K562 (cell line): Measurements from ENCODE around the gene CETN2. TPM values are rescaled to one million over a fixed set of nuclear protein-coding genes. Genes with fewer than 3 reads are reported as not detected.

Experiments used
- ATAC-seq: fragments of 200-7000 bp; cut with Tn5 transposase; 3 replicates; pipeline ENCODE4 v1.9.1; 2020; ENCODE audit warnings: moderate library complexity
- BruUV-seq: library from RNA; stranded (reverse); fragments of 400-500 nt; replicated peaks from 2 replicates; lab custom pipeline; 2021; lab: Mats Ljungman, UMichigan
- CTCF ChIA-PET: fragments of 300-600 bp; formaldehyde crosslinking; extraction: SDS; loops from one replicate; lab custom pipeline; 2021; ENCODE audit warnings: low intra/inter-chr PET ratio; lab: Yijun Ruan, JAX
- POLR2A ChIA-PET: fragments of 300-600, 350-650 bp; sonication (Branson Sonifier 250); formaldehyde crosslinking; extraction: SDS; loops from one replicate; lab custom pipeline; 2021; ENCODE audit warnings: antibody characterized with exemption, inconsistent platforms; lab: Yijun Ruan, JAX
- DNase-seq, 4 experiments: peaks; one replicate each; pipeline versions ENCODE4 v3.0.0 to v3.0.0-alpha.2; 2011 to 2018; ENCODE audit warnings: low spot score in 3 of 4, mixed read lengths in 3 of 4; ENCODE audit errors: extremely low read depth in 1 of 4
- FAIRE-seq: peaks from 2 replicates; lab custom pipeline; 2011; peaks lifted over from hg19 to GRCh38; lab: Jason Lieb, UNC
- H2AFZ ChIP-seq: 2 replicates; pipeline ENCODE4 v1.6.0; 2011; ENCODE audit warnings: low read depth, low read length, control low read depth, inconsistent platforms
- H3K27ac ChIP-seq: fragments of 200-600 bp; 3 replicates; pipeline ENCODE4 v1.8.0; 2011; ENCODE audit warnings: low read depth, mild to moderate bottlenecking, control low read depth, inconsistent platforms, low read length, moderate library complexity, mixed read lengths; ENCODE audit errors: extremely low read depth
- H3K27me3 ChIP-seq, 2 experiments: fragments of 300-600 bp in 1 of 2; 2 replicates in 1 of 2; 3 replicates in 1 of 2; pipeline versions ENCODE4 v1.6.0 to v1.8.0; 2011; ENCODE audit warnings: inconsistent platforms in 2 of 2, low read length in 2 of 2, mild to moderate bottlenecking in 1 of 2, mixed read lengths in 1 of 2, moderate library complexity in 1 of 2; ENCODE audit not compliant: control insufficient read depth in 2 of 2, insufficient read depth in 2 of 2
- H3K36me3 ChIP-seq: fragments of 300-600 bp; 3 replicates; pipeline ENCODE4 v1.8.0; 2011; ENCODE audit warnings: mild to moderate bottlenecking, low read length, inconsistent platforms; ENCODE audit not compliant: control insufficient read depth, insufficient read depth
- H3K4me1 ChIP-seq, 2 experiments: fragments of 200-600 bp in 1 of 2; replicated peaks in 1 of 2; 2 replicates in 1 of 2; 3 replicates in 1 of 2; pipeline versions ENCODE4 v1.5.1 to v1.8.0; 2011; ENCODE audit warnings: inconsistent platforms in 2 of 2, low read length in 2 of 2, mild to moderate bottlenecking in 1 of 2, mixed read lengths in 1 of 2, moderate library complexity in 1 of 2; ENCODE audit not compliant: control insufficient read depth in 2 of 2, insufficient read depth in 2 of 2
- H3K4me2 ChIP-seq: 2 replicates; pipeline ENCODE4 v1.6.1; 2011; ENCODE audit warnings: low read length, control low read depth, inconsistent platforms, mixed read lengths; ENCODE audit not compliant: insufficient read depth
- H3K4me3 ChIP-seq: fragments of 200-600 bp; sonication (generic), shearing (Covaris generic); 2 replicates; pipeline ENCODE4 v1.5.1; 2016; ENCODE audit warnings: control low read depth, inconsistent platforms
- H3K79me2 ChIP-seq: fragments of 200-600 bp; 3 replicates; pipeline ENCODE4 v1.8.0; 2011; ENCODE audit warnings: low read length, inconsistent platforms; ENCODE audit not compliant: control insufficient read depth, insufficient read depth
- H3K9ac ChIP-seq, 2 experiments: 2 replicates each; pipeline versions ENCODE4 v1.6.0 to v1.6.1; 2011; ENCODE audit warnings: low read depth in 2 of 2, low read length in 2 of 2, control low read depth in 1 of 2, inconsistent platforms in 1 of 2, mild to moderate bottlenecking in 1 of 2, mixed read lengths in 1 of 2; ENCODE audit not compliant: insufficient read depth in 1 of 2
- H3K9me1 ChIP-seq: one replicate; pipeline ENCODE4 v1.6.0; 2011; ENCODE audit warnings: inconsistent platforms, mild to moderate bottlenecking, low read length, moderate library complexity; ENCODE audit not compliant: control insufficient read depth, insufficient read depth
- H3K9me3 ChIP-seq: replicated peaks from 2 replicates; pipeline ENCODE4 v1.5.1; 2011; ENCODE audit warnings: low read depth, low read length, inconsistent platforms; ENCODE audit not compliant: control insufficient read depth, insufficient read depth
- H4K20me1 ChIP-seq: replicated peaks from 2 replicates; pipeline ENCODE4 v1.6.1; 2011; ENCODE audit warnings: low read length, inconsistent platforms, mixed read lengths; ENCODE audit not compliant: control insufficient read depth, insufficient read depth
- CTCF ChIP-seq, 3 experiments: IDR thresholded peaks in 2 of 3; conservative IDR thresholded peaks in 1 of 3; 2 replicates each; pipeline ENCODE4 v1.5.1; 2011 to 2012; ENCODE audit warnings: low read length in 3 of 3, mild to moderate bottlenecking in 3 of 3, control low read depth in 2 of 3, improper control_type of control experiment in 1 of 3, inconsistent platforms in 1 of 3, low read depth in 1 of 3, mixed read lengths in 1 of 3, moderate library complexity in 1 of 3; ENCODE audit not compliant: insufficient read depth in 2 of 3
- NFXL1 ChIP-seq: fragments of 450-650 bp; formaldehyde crosslinking; IDR thresholded peaks from 2 replicates; pipeline ENCODE4 v1.4.0; 2021; ENCODE audit warnings: mild to moderate bottlenecking
- PTBP1 ChIP-seq: fragments of 200-400 bp; formaldehyde crosslinking; IDR thresholded peaks from 2 replicates; pipeline ENCODE4 v1.6.1; 2017; ENCODE audit warnings: low read depth, low read length
- RFX1 ChIP-seq: fragments of 450-650 bp; IDR thresholded peaks from 2 replicates; pipeline ENCODE4 v1.6.1; 2016; ENCODE audit warnings: mild to moderate bottlenecking, moderate library complexity
- SMARCB1 ChIP-seq: IDR thresholded peaks from 2 replicates; pipeline ENCODE4 v1.6.1; 2011; ENCODE audit warnings: improper control_type of control experiment, low read depth; ENCODE audit not compliant: insufficient read length
- ZNF253 ChIP-seq: fragments of 250-450 bp; sonication (Bioruptor Pico); conservative IDR thresholded peaks from 2 replicates; pipeline ENCODE4 v1.6.1; 2021; ENCODE audit warnings: mild to moderate bottlenecking
- WGBS: fragments of 100-300 bp; shearing (Covaris generic); methylation state at CpG from one replicate; pipeline ENCODE4 v1.1.6; 2016; ENCODE audit warnings: low coverage, mixed read lengths; ENCODE audit not compliant: insufficient coverage; ENCODE audit errors: missing lambda C conversion rate; 5-methylcytosine and 5-hydroxymethylcytosine counted together
- in situ Hi-C: fragments of 300-500 bp; cut with MboI; formaldehyde crosslinking; loops from 4 replicates; pipeline ENCODE4 v1.15.0; 2018; ENCODE audit warnings: inconsistent platforms, mixed read lengths
- intact Hi-C: fragments of 100-400 bp; cut with micrococcal nuclease; formaldehyde crosslinking; loops from 2 replicates; pipeline ENCODE4 v1.14.2; 2022
- polyA plus RNA-seq, 8 experiments: library from polyadenylated mRNA; depleted of rRNA in 4 of 8; stranded (reverse) in 5 of 8; unstranded in 3 of 8; fragments of >200 nt; fragmentation: Nextera tagmentation in 2 of 8; fragmentation: Illumina TruSeq in 1 of 8; extraction: Ambion mirVana in 2 of 8; extraction: Trizol in 1 of 8; gene quantifications; 2 replicates each; pipeline versions ENCODE4 v1.2.1 to v1.2.3, GENCODE V29; 2011 to 2014; ENCODE audit warnings: inconsistent platforms in 1 of 8, missing spikeins in 1 of 8
- total RNA-seq, 7 experiments: library from RNA; depleted of rRNA in 6 of 7; stranded (reverse); fragments of >200 nt in 6 of 7; fragmentation: Illumina TruSeq in 2 of 7; extraction: Trizol in 2 of 7; gene quantifications; 2 replicates each; pipeline versions ENCODE4 v1.2.1 to v1.2.3, GENCODE V29; 2011 to 2021; ENCODE audit warnings: low replicate concordance in 1 of 7
- TF ChIP-seq, protein P1 (sequence below): fragments of 200-400 bp; formaldehyde crosslinking; IDR thresholded peaks from 2 replicates; pipeline ENCODE4 v1.6.1; 2017; ENCODE audit warnings: mild to moderate bottlenecking, low read depth, low read length, moderate library complexity

Gene CETN2
- total and polyA plus RNA-seq, 9 of the 15 experiments (the other 6 are each of a cell fraction or from before 2014, with no cell fraction given), result 16.7 to 37.1 (median 27.6) TPM

DNA sequence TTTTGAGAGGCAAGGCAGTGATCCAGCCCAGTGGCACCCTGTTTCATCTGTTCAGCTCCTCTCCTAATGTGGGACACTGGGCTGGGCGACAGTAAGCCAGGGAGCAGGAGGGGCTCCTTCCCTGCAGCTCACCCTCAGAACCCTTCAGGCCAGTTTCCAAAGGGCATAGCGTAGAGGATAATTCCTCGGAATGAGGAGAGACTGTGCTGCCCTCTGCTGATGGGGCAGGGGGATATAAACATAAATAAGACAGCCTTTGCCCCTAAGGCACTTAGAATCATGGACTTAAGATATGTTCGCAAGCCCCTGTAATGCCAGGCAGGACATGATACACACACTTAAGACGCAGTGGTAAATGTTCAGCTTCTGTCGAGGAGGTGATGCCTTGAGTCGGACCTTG is 39.4 kb upstream of the CETN2 start (continued):
- TF ChIP-seq, protein P1, sequence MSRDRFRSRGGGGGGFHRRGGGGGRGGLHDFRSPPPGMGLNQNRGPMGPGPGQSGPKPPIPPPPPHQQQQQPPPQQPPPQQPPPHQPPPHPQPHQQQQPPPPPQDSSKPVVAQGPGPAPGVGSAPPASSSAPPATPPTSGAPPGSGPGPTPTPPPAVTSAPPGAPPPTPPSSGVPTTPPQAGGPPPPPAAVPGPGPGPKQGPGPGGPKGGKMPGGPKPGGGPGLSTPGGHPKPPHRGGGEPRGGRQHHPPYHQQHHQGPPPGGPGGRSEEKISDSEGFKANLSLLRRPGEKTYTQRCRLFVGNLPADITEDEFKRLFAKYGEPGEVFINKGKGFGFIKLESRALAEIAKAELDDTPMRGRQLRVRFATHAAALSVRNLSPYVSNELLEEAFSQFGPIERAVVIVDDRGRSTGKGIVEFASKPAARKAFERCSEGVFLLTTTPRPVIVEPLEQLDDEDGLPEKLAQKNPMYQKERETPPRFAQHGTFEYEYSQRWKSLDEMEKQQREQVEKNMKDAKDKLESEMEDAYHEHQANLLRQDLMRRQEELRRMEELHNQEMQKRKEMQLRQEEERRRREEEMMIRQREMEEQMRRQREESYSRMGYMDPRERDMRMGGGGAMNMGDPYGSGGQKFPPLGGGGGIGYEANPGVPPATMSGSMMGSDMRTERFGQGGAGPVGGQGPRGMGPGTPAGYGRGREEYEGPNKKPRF, result no peak
- TF ChIP-seq PTBP1 (no peak), SMARCB1 (no peak), CTCF (IDR thresholded peaks at IDR 0.05 in 2 of 3, conservative IDR thresholded peaks at IDR 0.05 in 1 of 3; ENCODE audit: insufficient read depth in 2 of 3, low read depth in 1 of 3, low read length in 3 of 3) (peak in 2 of 3 experiments; percentile 35 to 43; a peak in 3 of 6 replicates), NFXL1 (CRISPR knock-in tag) (no peak)
- TF ChIP-seq, all 486 proteins: peak for 2

GRCh38 chrX:152866386-152866785 is 35.8 kb upstream of the CETN2 start:
- Histone ChIP-seq H4K20me1 (no peaks in the 10 kb centered on the region), H3K4me3 (no peak overlapping the region), H3K9me1 (no peaks in the 10 kb centered on the region), H3K9ac (no peak overlapping the region), H2AFZ (no peak overlapping the region), H3K27me3 (no peaks in the 10 kb centered on the region), H3K36me3 (peaks cover 78% of the 10 kb centered on the region; the same call in 2 of the 3 replicates), H3K4me1 (no peaks in the 10 kb centered on the region), H3K79me2 (no peaks in the 10 kb centered on the region), H3K4me2 (no peak overlapping the region), H3K27ac (no peak overlapping the region), H3K9me3 (no peaks in the 10 kb centered on the region)
- intact Hi-C loops (no loop called here), in situ Hi-C loops (no loop called here)
- DNase-seq (no peak), FAIRE-seq (no peak), ATAC-seq (no peak)
- POLR2A ChIA-PET, result no interaction called here
- CTCF ChIA-PET, result no interaction called here
- BruUV-seq, result no TSS peak
- TF ChIP-seq RFX1, result peak; percentile 39; the same call in 1 of the 2 replicates
- no peak for TF ChIP-seq ZNF253 (CRISPR knock-in tag)
- 89% methylated on average over 5 of the region's 5 CpGs for WGBS
